Measurements from ENCODE around the gene HDAC7.

Gene HDAC7

DNA sequence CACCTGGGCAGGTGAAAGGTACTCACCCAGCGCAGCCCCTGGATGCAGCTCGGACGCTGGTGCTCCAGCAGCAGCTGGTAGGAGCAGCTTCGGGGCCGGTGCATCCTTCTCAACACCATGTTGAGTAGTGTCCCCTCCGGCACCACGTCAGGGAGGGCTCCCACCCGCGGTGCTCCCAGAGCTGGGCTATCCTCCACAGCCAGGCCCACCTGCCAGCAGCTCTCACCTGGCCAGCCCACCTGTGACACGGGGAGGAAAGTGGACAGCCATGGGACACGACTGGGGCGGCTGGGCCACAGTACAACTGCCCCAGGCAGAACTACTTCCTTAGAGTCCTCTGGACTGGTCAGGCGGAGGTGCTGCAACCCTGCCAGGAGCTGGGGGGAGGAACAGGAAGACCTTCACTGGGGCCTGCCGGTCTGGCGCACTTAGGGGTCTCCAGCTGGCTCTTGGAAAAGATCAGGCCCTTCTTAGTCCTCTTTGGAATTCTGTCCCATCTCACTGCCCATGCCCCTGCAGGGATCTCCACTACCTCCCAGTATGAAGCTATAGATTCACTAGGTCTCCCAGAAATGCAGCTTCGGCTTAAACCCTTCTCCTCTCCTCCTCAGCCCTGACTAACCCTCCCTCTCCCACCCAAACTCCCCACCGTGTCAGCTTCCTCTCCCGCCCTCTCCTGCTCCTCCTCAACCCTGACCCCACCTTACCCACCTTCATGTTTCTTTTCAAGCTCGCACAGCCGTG, 61.7 kb downstream of the HDAC7 start:
- DNase-seq: peak; percentile 30 to 58

- no peak for DNase-seq
These were observed 62.3 kb downstream of the HDAC7 start for GRCh38 chr12:47757364-47757839.

- DNase-seq: peak in 1 of 2 donors; percentile 60
These were observed 63.8 kb downstream of the HDAC7 start for GRCh38 chr12:47755655-47756562.

DNA sequence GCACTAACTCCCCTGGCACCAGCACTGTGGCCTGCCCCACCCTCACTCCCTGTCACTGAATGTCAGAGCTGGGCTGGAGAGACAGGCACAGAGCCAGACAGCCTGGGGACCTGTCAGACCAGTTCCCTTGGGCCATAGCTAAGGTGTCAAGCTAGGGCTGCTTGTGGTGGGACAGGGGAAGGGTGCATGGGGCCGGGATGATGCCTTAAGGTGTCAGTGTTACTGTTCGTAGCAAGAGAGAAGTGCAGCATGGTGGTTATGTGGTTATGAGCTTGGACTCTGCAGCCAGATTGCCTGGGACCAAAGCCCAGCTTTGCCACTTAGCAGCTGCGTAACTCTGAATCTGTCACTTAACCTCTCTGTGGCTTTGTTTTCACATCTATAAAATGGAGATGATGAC, 64.8 kb downstream of the HDAC7 start:
- DNase-seq: no peak

- DNase-seq: no peak
These were observed 65.6 kb downstream of the HDAC7 start for GRCh38 chr12:47754126-47754525.

- DNase-seq: no peak
These were observed 66.4 kb downstream of the HDAC7 start for GRCh38 chr12:47753021-47754001.

DNA sequence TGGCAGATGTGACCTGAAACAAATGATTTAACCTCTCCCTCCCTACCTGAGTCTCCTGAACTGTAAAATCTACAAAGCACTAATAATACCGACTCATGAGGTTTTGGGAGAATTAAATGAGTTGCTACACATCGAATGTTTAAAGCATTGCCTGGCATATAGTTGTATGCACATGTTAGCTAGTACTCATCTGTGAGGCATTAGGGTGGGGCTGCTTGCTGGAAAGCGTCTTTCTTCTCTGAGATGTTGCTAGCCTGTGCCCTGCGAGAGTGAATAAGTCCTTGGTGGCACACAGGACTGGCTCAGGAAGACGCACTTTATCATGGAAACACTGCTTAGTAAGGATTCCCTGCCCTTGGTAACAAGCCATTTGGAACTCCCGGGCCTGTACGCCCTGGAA, 67.2 kb downstream of the HDAC7 start:
- no peak for DNase-seq

GRCh38 chr12:47752121-47752520, 67.6 kb downstream of the HDAC7 start:
- DNase-seq: no peak

- DNase-seq: no peak
These were observed 68.1 kb downstream of the HDAC7 start for GRCh38 chr12:47751561-47751960.

- no peak for DNase-seq
These were observed 68.7 kb downstream of the HDAC7 start for GRCh38 chr12:47750916-47751470.

GRCh38 chr12:47750229-47750798, 69.4 kb downstream of the HDAC7 start:
- DNase-seq: peak; percentile 61 to 85

- DNase-seq: no peak
These were observed 70.8 kb downstream of the HDAC7 start for GRCh38 chr12:47748899-47749298.

GRCh38 chr12:47748507-47748828, 71.2 kb downstream of the HDAC7 start:
- no peak for DNase-seq

GRCh38 chr12:47747596-47748506, 71.9 kb downstream of the HDAC7 start:
- DNase-seq: no peak

DNA sequence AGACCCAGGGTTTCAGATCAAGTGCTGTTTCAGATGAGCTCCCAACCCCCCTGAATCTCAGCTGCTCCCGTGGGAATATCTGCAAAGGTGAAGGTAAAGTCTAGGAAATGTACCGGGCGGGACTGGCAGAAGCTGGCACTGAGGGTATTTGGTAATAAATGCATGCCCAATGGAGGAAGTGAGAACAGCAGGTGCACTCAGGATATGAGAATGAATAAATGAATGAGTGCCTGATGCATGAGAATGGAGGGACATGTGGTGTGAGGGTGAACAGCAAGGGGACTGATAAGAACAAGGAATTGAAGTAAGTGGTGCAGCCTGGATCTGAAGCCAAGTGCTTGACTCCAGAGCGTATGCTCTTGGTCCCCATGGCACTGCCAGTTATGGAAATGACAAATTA, 72.6 kb downstream of the HDAC7 start:
- no peak for DNase-seq

DNA sequence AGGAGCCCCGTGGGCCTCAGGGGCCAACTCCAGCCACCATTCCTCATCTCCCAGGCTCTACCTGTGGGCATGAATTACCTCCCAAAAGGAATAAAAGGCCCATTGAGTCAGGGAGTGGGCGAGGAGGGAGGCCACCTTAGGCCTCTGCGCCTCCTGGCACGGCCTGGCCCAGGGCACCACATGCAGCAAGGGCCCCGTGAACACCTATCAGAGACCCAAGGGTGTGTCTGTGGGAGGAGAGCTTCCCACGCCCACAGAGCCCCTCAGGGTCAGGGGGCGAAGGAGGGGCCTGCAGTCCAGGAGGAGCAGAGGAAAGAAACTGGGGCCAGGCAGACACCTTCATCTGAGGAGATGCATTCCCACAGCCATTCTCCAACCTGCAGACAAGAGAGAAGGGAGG, 73.2 kb downstream of the HDAC7 start:
- DNase-seq: no peak

GRCh38 chr12:47746073-47746472, 73.6 kb downstream of the HDAC7 start:
- no peak for DNase-seq

- DNase-seq: no peak
These were observed 74.1 kb downstream of the HDAC7 start for GRCh38 chr12:47745485-47746041.

- DNase-seq: no peak
These were observed 74.8 kb downstream of the HDAC7 start for GRCh38 chr12:47744778-47745436.

DNA sequence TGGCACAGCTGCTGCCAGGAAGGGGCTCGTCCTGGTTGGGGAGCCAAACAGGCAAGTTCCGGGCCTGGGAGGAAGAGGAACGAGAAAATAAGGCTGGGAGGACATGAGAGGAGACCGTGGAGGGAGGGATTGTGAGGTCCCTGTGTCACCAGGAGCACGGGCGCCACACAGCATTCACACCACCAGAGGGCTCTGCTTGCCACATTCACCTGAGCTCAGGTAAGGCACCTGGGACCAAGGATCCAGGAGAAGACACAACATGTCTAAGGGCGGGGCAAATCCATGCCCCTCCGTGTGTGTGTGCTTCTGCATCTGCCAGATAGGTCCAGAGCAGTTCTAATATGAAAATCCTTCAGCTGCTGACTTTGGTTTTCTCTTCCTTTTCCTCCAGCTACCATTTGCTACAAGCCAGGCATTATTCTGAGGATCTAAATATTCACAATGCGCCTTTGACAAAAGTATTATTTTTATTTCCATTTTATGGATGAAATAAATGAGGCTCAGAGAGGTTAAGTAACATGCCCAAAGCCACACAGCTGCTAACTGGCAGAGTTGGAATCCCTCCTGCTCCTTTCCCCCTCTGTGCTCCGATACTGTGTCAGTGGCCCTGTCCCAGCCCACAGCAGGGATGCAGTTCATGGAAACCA, 75.6 kb downstream of the HDAC7 start:
- no peak for DNase-seq
